Measurements from ENCODE around the gene ARHGAP9.
A peak's percentile ranks its signal among the peaks of the same experiment; 100 is the strongest.

The ARHGAP9 gene

DNA sequence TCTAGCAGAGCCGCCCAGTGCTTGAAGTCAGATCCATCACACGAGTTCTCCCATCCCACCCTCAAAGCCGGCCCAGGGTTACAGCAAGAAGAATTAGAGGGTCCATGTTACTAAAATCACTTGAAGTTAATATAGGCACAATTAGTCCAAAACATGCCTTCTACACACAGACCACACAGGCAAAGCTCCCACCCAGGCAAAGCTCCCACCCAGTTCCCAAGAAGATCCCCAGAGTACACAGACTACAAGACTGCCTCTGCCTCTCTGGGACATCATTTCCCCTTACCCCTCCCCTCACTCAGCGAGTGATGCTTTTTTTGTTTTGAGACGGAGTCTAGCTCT lies 16.8 kb downstream of the ARHGAP9 start:
- no peak for DNase-seq (ENCODE audit: low read depth in 1 of 2, low spot score in 1 of 2)
- H3K4me3 ChIP-seq (replicated peaks; ENCODE audit: insufficient read depth, low read length) = no peak overlapping the region
- TF ChIP-seq POLR2AphosphoS5 (IDR thresholded peaks at IDR 0.05; ENCODE audit: low read depth) (no peak), REST (IDR thresholded peaks at IDR 0.05; ENCODE audit: insufficient replicate concordance, low read depth) (no peak), GABPA (IDR thresholded peaks at IDR 0.05; ENCODE audit: low read depth) (no peak), SPI1 (IDR thresholded peaks at IDR 0.05; ENCODE audit: borderline replicate concordance, low read depth) (no peak)
- TF ChIP-seq, protein P1, sequence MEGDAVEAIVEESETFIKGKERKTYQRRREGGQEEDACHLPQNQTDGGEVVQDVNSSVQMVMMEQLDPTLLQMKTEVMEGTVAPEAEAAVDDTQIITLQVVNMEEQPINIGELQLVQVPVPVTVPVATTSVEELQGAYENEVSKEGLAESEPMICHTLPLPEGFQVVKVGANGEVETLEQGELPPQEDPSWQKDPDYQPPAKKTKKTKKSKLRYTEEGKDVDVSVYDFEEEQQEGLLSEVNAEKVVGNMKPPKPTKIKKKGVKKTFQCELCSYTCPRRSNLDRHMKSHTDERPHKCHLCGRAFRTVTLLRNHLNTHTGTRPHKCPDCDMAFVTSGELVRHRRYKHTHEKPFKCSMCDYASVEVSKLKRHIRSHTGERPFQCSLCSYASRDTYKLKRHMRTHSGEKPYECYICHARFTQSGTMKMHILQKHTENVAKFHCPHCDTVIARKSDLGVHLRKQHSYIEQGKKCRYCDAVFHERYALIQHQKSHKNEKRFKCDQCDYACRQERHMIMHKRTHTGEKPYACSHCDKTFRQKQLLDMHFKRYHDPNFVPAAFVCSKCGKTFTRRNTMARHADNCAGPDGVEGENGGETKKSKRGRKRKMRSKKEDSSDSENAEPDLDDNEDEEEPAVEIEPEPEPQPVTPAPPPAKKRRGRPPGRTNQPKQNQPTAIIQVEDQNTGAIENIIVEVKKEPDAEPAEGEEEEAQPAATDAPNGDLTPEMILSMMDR (IDR thresholded peaks at IDR 0.05; ENCODE audit: insufficient read depth, low read length) = no peak
- no peak overlapping the region for H3K27ac ChIP-seq (replicated peaks)
- H3K27me3 ChIP-seq (ENCODE audit: insufficient read depth, poor library complexity, severe bottlenecking) = peaks cover 17% of the 10 kb centered on the region

GRCh38 chr12:57462251-57462911 lies 17.3 kb downstream of the ARHGAP9 start:
- DNase-seq (ENCODE audit: low read depth in 1 of 2, low spot score in 1 of 2) = peak; percentile 83 to 92
- no peak overlapping the region for H3K27ac ChIP-seq (replicated peaks)
- TF ChIP-seq GABPA (IDR thresholded peaks at IDR 0.05; ENCODE audit: low read depth) (no peak), POLR2AphosphoS5 (IDR thresholded peaks at IDR 0.05; ENCODE audit: low read depth) (0 out of 2 replicates have a peak, but pooled peaks have one; percentile 39)
- TF ChIP-seq, protein P1 (IDR thresholded peaks at IDR 0.05; ENCODE audit: insufficient read depth, low read length) = peak; percentile 90
- H3K27me3 ChIP-seq (ENCODE audit: insufficient read depth, poor library complexity, severe bottlenecking) = peaks cover 17% of the 10 kb centered on the region
- H3K4me3 ChIP-seq (replicated peaks; ENCODE audit: insufficient read depth, low read length) = peak overlapping the region; percentile 39

DNA sequence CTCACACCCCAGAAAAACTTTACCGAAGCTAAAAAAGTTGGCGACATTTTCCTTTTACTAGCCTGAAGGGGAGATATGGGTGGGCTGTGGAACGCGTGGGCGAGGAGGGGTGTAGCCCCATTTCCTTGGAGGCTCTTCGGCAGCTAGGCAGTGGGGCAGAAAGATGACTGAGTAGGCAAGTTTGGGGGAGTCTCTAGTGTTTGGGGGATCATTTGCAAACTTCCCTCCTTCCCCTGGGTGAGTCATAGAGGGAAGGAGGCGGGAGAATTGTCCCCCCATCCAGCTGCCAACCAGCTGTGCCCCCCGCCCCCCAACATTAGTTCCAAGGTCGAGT lies 17.8 kb downstream of the ARHGAP9 start:
- TF ChIP-seq POLR2AphosphoS5 (IDR thresholded peaks at IDR 0.05; ENCODE audit: low read depth) = no peak
- TF ChIP-seq SPI1 (IDR thresholded peaks at IDR 0.05; ENCODE audit: borderline replicate concordance, low read depth) = no peak
- DNase-seq (ENCODE audit: low read depth in 1 of 2, low spot score in 1 of 2) = no peak
- Histone ChIP-seq H3K4me3 (replicated peaks; ENCODE audit: insufficient read depth, low read length) (peak overlapping the region; percentile 39), H3K27me3 (ENCODE audit: insufficient read depth, poor library complexity, severe bottlenecking) (peaks cover 17% of the 10 kb centered on the region), H3K27ac (replicated peaks) (no peak overlapping the region)

DNA sequence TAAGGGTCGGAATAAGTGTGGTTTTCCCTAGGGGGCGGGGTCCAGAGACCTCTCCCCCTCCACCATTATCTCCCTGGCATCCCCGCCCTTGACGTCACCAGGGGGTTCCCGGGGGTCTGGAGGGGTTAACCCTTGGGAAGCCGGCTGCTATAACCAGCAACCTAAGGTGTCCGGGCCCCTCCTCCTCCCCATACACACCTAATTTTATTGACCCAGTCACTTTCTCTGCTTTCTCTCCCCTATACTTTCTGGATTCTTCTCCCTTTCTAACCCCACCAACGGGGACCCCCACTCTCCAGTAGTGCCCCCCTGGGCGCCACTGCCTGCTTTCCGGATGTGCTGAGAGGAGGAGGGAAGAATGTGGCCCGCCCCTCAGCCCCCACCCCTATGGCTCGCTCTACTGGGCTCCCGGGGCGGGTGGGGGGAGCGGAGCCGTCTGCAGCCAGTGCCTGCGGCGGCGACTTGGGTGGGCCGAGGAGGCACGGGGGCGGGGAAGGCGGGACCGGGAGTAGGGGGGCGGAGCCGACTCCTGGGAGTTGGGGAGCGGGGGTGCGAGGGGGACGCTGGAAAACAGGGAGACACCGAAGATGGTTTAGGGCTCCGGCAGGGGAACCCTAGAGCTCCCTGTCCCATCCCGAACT lies 18.3 kb downstream of the ARHGAP9 start:
- no peak for DNase-seq (ENCODE audit: low read depth in 1 of 2, low spot score in 1 of 2)
- Histone ChIP-seq H3K27me3 (ENCODE audit: insufficient read depth, poor library complexity, severe bottlenecking) (peaks cover 17% of the 10 kb centered on the region), H3K27ac (replicated peaks) (no peak overlapping the region), H3K4me3 (replicated peaks; ENCODE audit: insufficient read depth, low read length) (peak overlapping the region; percentile 39)
- TF ChIP-seq GABPA (IDR thresholded peaks at IDR 0.05; ENCODE audit: low read depth) = no peak
- TF ChIP-seq REST (IDR thresholded peaks at IDR 0.05; ENCODE audit: insufficient replicate concordance, low read depth) = no peak
- TF ChIP-seq SPI1 (IDR thresholded peaks at IDR 0.05; ENCODE audit: borderline replicate concordance, low read depth) = no peak
- TF ChIP-seq, protein P1 (IDR thresholded peaks at IDR 0.05; ENCODE audit: insufficient read depth, low read length) = no peak
- no peak for TF ChIP-seq POLR2AphosphoS5 (IDR thresholded peaks at IDR 0.05; ENCODE audit: low read depth)
